ENCODE results near the gene LY86.
"Not testable (repeated sequence)": the region's sequence is repeated elsewhere in the genome, so short reads cannot be mapped to it uniquely, and the experiment has no call there.

DNA sequence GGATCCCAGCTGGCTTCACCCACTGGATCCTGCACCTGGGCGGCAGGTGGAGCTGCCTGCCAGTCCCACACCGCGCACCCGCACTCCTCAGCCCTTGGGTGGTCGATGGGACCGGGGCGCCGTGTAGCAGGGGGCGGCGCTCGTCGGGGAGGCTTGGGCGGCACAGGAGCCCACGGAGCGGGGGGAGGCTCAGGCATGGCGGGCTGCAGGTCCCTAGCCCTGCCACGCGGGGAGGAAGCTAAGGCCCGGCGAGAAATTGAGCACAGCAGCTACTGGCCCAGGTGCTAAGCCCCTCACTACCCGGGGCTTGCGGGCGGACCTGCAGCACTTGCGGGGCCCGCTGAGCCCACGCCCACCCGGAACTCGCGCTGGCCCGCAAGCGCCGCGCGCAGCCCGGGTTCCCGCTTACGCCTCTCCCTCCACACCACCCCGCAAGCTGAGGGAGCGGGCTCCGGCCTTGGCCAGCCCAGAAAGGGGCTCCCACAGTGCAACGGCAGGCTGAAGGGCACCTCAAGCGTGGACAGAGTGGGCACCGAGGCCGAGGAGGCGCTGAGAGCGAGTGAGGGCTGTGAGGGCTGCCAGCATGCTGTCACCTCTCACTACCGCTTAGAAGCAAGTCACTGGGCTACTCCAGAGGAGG, 18.0 kb downstream of the LY86 start:
- TF ChIP-seq POLR2AphosphoS5, POLR2A, SPI1, TAF1 (IDR thresholded peaks at IDR 0.05; ENCODE audit: low read depth, low read length): not testable (repeated sequence)
